RWPE1 (cell line): ENCODE results near the gene CTNS.

ENCODE experiments used
- CTCF ChIA-PET: fragments of 350-600 bp; sonication (Branson Sonifier 250); formaldehyde crosslinking; extraction: SDS; loops from one replicate; lab custom pipeline; 2021; lab: Yijun Ruan, JAX
- POLR2A ChIA-PET: fragments of 400-600 bp; formaldehyde crosslinking; extraction: SDS; loops from one replicate; lab custom pipeline; 2020; ENCODE audit warnings: antibody characterized with exemption; ENCODE audit not compliant: low non-redundant PET; lab: Yijun Ruan, JAX
- DNase-seq: peaks from one replicate; pipeline ENCODE4 v3.0.0; 2012; ENCODE audit warnings: low spot score
- H3K27ac ChIP-seq: fragments of 450-650 bp; 2 replicates; pipeline ENCODE4 v1.5.1; 2017
- TF ChIP-seq, protein P1 (sequence below): fragments of 450-650 bp; conservative IDR thresholded peaks from 2 replicates; pipeline ENCODE4 v1.5.1; 2017; ENCODE audit warnings: low read depth, mild to moderate bottlenecking

Gene CTNS

DNA sequence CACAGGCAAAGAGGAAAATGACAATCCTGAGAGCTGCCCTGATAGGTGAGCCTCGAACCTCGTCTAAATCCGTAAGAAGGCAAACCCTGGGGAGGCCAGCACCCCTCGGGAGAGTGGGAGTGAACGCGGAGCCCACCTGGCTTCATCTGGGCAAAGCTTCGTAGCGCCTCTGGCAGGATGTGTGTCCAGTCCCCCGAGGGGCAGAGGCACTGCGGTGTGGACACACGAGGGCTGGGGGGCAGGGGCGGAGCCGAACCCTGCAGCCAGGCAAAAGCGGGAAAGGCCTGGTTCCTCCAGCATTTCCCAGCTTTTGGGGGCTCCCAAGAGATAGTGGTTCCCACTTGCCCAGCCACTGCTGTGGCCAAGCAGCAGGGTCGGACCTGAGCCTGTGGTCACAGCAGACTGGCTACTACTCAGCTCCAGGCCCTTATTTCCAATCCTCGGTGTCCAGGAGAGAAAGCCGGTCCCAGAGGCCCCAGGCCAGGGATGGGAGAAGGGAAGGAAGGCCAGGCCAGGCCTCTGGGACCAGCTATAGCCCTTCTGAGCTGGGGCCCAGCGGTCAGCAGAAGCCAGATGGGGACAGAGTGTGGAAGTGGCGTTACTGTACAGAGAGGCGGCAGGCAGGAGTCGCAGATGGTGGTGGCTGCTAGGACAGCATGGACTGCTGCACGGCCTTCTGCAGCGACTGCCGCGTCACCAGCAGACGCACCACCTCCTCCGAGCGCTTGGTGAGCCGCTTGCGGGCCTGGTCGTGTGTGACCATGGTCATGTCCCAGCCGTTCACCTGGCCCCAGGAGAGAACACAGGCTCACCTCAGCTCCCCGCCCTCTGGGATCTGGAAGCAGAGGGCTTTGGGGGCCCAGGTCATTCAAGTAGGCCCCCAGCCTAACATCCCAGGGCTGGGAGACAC lies 26.8 kb downstream of the CTNS start:
- ChIA-PET CTCF (no interaction called here), POLR2A (no interaction called here)
- no peak for DNase-seq
- peak overlapping the region; percentile 92 for H3K27ac ChIP-seq
- TF ChIP-seq, protein P1, sequence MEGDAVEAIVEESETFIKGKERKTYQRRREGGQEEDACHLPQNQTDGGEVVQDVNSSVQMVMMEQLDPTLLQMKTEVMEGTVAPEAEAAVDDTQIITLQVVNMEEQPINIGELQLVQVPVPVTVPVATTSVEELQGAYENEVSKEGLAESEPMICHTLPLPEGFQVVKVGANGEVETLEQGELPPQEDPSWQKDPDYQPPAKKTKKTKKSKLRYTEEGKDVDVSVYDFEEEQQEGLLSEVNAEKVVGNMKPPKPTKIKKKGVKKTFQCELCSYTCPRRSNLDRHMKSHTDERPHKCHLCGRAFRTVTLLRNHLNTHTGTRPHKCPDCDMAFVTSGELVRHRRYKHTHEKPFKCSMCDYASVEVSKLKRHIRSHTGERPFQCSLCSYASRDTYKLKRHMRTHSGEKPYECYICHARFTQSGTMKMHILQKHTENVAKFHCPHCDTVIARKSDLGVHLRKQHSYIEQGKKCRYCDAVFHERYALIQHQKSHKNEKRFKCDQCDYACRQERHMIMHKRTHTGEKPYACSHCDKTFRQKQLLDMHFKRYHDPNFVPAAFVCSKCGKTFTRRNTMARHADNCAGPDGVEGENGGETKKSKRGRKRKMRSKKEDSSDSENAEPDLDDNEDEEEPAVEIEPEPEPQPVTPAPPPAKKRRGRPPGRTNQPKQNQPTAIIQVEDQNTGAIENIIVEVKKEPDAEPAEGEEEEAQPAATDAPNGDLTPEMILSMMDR, result no peak

DNA sequence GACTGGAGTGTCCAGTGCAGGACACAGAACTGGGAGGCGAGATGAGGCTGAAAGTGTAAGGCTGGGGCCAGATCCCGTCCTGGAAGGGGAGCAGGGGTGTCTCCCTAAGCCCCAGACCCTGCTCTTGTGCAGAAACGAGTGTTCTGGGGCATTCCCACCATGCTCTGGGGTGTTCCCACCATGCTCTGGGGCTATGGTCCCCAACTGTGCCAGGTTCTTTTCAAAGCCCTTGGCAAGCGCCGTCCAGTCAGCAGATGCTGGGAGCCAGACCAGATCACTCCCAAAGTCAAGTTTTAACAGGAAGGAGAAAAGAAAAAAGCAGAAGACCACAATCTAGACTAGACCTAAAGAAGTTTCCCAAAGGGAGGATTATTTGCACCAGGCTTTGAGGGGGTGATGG lies 29.3 kb downstream of the CTNS start:
- POLR2A ChIA-PET, result no interaction called here
- TF ChIP-seq, protein P1, result no peak
- DNase-seq, result no peak
- H3K27ac ChIP-seq, result peak overlapping the region; percentile 98
- CTCF ChIA-PET, result no interaction called here

DNA sequence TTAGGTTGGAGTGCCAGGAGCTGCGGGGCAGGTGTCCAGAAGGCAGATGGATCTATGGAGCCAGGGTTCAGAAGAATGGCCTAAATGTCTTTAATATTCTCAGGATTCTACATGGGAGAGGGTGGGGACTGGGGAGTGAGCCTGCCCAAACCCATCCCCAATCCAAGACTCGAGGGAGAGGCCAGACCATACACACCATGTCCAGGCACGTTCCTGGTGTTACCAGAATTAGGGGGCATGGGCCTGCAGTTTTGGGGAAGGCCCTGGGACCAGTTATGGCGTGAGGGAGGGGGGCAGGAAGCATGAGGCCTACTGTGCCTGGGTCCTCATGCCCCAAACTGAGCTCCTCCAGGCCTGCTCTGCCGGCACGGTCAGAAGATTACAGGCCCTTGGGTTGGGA lies 30.0 kb downstream of the CTNS start:
- no peak for DNase-seq
- H3K27ac ChIP-seq, result peak overlapping the region; percentile 98
- TF ChIP-seq, protein P1, result no peak
- CTCF ChIA-PET, result interaction anchor here (0.6 kb wide), 3 partner anchors 115 to 1321 kb away, joined by 4 to 8 read pairs (median 5); partner anchors contain the start of gene CAMTA2
- POLR2A ChIA-PET, result interaction anchor here (0.6 to 1.8 kb wide), 2 partner anchors 11 to 30 kb away, joined by 4 to 8 read pairs; partner anchors contain the start of genes CTNS and SHPK

GRCh38 chr17:3667366-3668278 lies 31.1 kb downstream of the CTNS start:
- TF ChIP-seq, protein P1, result no peak
- H3K27ac ChIP-seq, result peak overlapping the region; percentile 98
- POLR2A ChIA-PET, result interaction anchor here (0.5 to 1.8 kb wide), 5 partner anchors 20 to 226 kb away, joined by 3 to 8 read pairs (median 3); partner anchors contain the start of genes CAMKK1, CTNS and SHPK
- CTCF ChIA-PET, result interaction anchor here (0.6 to 0.7 kb wide), 3 partner anchors 71 to 935 kb away, joined by 3 to 8 read pairs (median 5); no protein-coding TSS in a partner anchor
- DNase-seq, result peak; percentile 89

GRCh38 chr17:3668279-3669084 lies 31.9 kb downstream of the CTNS start, which contains the start of the genes EMC6 and TAX1BP3:
EMC6 (plus strand) TSS chr17:3668812; CDS start chr17:3669147, 335 bp downstream.
TAX1BP3 (minus strand) TSS chr17:3668578; CDS start chr17:3668526, 52 bp downstream.
- ChIA-PET CTCF (interaction anchor here (0.7 kb wide), 1 partner anchor 72 kb away, joined by 3 read pairs; no protein-coding TSS in a partner anchor), POLR2A (interaction anchor here (0.6 to 1.8 kb wide), 2 partner anchors 14 to 32 kb away, joined by 6 to 8 read pairs; partner anchors contain the start of genes CTNS and SHPK)
- H3K27ac ChIP-seq, result peak within 1 kb of the TSS; percentile 98
- peak; percentile 99 for DNase-seq
- TF ChIP-seq, protein P1, result no peak
